ENCODE data around the gene GABRP.

GRCh38 chr5:170863646-170864045, 80.1 kb downstream of the GABRP start:
- TF ChIP-seq, protein P1, sequence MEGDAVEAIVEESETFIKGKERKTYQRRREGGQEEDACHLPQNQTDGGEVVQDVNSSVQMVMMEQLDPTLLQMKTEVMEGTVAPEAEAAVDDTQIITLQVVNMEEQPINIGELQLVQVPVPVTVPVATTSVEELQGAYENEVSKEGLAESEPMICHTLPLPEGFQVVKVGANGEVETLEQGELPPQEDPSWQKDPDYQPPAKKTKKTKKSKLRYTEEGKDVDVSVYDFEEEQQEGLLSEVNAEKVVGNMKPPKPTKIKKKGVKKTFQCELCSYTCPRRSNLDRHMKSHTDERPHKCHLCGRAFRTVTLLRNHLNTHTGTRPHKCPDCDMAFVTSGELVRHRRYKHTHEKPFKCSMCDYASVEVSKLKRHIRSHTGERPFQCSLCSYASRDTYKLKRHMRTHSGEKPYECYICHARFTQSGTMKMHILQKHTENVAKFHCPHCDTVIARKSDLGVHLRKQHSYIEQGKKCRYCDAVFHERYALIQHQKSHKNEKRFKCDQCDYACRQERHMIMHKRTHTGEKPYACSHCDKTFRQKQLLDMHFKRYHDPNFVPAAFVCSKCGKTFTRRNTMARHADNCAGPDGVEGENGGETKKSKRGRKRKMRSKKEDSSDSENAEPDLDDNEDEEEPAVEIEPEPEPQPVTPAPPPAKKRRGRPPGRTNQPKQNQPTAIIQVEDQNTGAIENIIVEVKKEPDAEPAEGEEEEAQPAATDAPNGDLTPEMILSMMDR (IDR thresholded peaks at IDR 0.05) = no peak
- no peak for TF ChIP-seq POLR2A (IDR thresholded peaks at IDR 0.05)

Measured in adrenal gland (tissue), 5 donors.